Hippocampal formation (tissue), 2 donors: ENCODE measurements around the gene SLC35B2.
"Not testable (repeated sequence)": the region's sequence is repeated elsewhere in the genome, so short reads cannot be mapped to it uniquely, and the experiment has no call there.

Source experiments
- DNase-seq, 2 donors: peaks; one replicate each; lab custom pipeline; 2025; lab: John Stamatoyannopoulos, UW

The SLC35B2 gene

DNA sequence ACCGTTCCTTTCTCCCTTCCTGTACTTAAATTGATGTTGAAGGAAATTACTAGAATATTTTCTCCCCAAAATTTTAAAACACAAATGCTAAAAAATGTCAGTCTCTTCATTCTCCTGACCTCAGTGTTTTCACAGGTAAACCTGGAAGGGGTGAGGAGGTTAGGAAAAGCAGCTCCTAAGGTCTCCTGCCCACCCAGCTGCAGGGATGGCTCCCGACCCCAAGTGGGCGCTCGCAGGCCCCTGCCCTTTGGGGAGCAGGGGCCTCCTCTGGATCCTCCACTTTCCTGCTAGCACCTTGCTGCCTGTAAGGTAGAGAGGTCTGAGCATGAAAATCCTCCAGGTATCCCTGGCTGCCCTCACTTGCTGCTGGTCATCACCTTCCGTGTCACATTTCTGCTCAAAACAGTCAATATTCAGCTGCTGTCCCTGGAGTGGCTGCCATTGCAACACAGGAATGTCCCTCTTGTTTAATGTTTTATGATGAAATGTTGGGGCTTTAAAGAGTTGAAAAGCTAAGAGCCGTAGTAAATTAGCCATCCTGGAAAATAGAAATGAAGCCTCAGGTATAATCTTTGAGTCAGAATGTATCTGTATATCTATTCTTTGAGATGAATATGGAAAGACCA lies 21.3 kb downstream of the SLC35B2 start:
- DNase-seq, result no peak

DNA sequence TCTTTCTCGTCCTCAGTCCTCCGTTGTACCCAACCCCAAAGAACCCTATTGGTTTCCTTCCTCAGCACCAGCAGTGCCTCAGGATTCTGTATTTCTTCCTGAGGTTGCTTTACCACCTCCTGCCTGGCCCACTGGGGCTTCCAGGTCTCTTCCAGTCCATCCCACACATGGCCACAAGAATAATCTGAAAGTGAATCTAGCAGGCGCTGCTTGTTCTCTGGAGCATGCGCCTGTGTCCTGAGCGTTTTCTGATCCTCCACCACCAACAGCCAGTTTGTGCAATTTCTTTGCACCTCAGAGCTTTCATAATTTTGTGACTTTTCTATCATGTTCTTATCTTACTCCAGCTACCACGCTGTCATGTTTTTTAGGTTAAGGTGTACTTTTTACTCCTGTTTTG lies 22.1 kb downstream of the SLC35B2 start:
- no peak for DNase-seq

DNA sequence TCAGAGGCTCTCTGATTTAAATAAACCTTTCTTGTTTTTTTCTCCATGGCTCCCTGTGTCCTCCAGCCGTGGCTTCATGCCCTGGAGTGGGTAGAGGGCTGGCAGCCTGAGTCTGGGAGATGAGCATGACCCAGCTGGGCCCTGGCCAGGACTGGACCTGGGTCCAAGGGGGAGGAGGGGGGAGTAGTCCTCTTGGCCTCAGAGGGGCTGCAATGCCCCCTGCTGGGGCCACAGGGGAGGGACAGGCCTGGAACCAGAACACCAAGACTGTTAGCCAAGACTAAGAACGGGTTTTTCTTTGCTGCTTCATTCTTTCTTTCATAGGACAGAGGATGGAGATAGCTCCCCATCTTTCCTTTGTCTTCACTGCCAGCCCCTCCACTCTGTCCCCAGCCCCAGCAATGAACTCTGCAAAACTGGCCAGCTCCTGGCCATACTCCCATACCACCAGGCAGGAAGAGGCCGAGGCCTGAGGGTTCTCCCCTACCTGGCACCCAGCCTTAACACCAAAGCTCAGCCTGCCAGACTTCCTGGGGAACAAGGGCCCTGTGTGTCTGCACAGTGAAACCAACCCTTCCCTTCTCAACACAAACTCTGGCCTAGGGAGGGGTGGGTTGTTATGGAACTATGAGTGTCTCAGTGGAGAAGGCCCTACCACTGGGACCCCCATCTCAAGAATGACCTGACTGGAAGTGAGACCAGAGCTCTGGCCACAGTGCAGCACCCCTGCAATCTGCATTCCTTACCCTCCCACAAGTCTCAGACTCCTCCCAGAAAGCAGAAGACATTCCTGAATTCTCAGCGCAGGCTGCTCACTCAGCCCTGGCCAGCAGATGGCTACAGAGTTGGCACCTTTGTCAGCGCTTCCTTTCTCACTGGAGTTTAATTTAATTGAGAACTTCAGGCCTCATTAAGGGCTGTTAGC lies 23.0 kb downstream of the SLC35B2 start:
- DNase-seq, result peak; percentile 86 to 87

DNA sequence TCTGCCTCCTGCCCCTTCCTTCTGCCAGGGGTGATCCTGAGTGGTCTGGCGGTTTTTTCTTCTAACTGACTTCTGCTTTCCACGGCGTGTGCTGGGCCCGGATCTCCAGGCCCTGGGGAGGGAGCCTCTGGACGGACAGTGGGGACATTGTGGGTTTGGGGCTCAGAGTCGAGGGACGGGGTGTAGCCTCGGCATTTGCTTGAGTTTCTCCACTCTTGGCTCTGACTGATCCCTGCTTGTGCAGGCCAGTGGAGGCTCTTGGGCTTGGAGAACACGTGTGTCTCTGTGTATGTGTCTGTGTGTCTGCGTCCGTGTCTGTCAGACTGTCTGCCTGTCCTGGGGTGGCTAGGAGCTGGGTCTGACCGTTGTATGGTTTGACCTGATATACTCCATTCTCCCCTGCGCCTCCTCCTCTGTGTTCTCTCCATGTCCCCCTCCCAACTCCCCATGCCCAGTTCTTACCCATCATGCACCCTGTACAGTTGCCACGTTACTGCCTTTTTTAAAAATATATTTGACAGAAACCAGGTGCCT lies 23.7 kb downstream of the SLC35B2 start:
- no peak for DNase-seq

DNA sequence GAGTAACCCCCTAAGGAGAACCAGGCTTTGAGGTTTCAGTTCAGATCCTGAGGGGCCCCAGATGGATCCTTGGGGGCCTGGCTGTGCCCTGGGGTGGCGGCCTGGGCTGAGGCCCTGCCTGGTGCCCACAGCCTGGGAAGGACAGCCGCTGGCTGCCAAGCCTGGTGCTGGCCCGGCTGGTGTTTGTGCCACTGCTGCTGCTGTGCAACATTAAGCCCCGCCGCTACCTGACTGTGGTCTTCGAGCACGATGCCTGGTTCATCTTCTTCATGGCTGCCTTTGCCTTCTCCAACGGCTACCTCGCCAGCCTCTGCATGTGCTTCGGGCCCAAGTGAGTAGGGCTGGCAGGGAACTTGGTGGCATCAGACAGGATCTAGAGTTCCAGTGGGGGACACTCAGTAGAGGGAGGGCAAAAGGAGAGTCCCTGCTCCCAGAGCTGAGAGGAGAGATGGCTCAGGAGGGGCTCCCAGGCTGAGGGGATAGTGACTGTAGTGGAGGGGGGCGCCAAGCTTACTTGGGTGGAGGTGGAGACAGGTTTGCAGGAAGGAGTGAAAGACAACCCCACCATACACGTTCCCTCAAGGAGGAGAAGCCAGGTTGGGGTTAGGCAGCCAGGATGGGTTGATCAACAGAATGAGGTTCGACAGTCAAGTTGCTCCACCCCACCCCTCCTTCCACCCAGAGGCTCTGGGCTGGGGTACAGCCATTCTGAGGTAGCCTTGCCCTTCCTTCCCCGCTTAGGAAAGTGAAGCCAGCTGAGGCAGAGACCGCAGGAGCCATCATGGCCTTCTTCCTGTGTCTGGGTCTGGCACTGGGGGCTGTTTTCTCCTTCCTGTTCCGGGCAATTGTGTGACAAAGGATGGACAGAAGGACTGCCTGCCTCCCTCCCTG lies 24.4 kb downstream of the SLC35B2 start:
- no peak for DNase-seq

DNA sequence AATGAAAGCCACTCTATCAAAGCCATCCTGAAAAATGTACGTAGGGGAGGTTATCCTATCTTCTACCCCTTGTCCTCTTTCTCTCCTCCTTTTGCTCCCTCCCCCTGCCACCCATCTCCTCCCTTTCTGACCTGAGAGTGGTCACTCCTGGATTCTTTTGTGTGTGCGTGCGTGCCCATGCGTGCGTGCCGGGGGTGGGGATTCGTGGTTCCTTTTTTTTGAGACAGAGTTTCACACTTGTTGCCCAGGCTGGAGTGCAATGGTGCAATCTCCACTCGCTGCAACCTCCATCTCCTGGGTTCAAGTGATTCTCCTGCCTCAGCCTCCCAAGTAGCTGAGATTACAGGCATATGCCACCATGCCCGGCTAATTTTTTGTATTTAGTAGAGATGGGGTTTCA lies 25.9 kb downstream of the SLC35B2 start:
- DNase-seq, result not testable (repeated sequence)

DNA sequence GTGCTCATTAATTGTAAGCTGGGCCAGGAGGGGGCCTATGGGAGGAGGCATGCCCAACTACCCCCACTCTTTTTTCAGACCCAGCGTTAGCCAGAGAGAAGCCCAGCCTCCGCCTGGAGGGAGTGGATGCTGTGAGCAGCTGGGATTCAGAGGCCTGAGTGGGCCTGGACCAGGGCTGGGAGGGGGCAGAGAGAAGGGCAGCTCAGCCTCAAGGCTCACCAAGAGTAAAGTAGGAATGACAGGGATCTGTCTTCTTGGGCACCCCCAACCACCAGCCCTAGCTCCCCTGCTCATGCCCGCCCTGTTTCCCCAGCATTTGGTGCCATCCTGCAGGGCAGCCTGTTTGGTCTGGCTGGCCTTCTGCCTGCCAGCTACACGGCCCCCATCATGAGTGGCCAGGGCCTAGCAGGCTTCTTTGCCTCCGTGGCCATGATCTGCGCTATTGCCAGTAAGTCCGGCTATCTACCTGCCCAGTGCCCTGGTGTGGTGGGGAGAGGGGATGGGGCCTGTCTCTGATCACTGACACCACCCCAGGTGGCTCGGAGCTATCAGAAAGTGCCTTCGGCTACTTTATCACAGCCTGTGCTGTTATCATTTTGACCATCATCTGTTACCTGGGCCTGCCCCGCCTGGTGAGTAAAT lies 27.2 kb downstream of the SLC35B2 start:
- DNase-seq, result no peak

DNA sequence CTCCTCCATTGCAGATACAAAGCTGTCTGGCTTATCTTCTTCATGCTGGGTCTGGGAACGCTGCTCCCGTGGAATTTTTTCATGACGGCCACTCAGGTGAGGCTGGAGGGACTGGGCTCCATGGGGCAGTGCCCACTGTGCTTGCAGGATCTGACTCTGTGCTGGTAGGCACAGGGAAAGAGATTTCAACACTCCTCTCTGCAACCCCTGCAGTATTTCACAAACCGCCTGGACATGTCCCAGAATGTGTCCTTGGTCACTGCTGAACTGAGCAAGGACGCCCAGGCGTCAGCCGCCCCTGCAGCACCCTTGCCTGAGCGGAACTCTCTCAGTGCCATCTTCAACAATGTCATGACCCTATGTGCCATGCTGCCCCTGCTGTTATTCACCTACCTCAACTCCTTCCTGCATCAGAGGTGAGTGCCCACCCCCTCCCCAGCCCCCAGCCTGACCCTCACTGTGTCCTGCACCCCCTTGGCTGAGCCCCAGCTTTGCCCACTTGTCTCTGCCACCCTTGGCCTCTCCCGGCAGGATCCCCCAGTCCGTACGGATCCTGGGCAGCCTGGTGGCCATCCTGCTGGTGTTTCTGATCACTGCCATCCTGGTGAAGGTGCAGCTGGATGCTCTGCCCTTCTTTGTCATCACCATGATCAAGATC lies 27.8 kb downstream of the SLC35B2 start:
- no peak for DNase-seq

DNA sequence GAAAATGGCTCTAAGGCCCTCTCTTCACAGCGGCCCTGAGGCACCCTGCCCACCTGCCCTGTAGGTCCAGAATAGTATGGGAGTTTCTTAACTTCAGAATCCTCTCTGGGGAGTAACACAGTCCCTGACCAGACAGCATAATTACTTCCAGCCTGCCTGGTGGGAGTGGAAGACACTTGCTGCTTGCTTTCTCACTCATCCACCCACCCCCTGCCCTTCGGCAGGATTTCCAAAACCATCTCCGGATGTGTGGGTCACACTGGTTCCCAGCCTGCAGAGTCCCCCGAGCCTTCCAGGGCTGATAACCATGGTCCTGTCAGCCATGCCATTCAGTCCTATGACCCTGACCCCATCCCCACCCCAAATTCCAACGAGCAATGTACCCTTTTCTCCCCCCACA lies 28.5 kb downstream of the SLC35B2 start:
- no peak for DNase-seq

DNA sequence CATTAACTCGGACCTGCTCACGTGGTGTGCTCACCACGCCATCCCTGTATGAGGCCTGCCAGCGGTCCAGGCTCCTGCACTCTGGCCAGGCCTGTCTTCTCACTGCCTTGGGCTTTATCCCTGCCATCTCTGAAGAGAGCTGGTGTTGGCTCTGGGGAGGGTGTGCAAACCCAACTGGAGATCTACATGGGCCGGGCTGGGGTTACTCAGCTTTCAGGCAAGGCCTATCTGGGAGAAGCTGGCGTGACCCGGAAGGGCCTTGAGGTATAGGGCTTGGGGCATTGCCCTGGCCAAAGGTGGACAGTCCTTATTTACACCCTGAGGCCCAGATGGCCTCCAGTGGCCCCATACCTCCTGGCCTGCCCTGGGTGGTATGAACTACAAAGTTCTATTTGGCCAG lies 28.9 kb downstream of the SLC35B2 start:
- no peak for DNase-seq

DNA sequence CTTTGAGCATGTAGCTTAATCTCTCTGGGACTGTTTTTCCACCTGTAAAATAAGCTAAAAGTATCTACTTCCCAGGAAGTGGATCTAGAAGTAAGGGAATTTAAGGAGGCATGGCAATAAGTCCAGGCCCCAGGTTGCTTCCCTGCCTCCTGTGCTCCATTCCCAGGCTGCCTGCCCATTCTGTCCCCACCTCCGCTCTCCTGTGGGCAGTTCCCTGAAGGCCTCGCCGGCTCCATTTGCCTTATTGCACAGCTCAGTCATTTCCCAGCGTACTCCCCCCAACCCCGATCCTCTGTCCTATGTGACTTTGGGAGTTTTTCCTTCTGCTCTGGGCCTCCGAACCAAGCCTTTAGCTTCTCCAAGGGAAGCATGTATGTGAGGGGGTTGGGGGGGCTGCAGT lies 29.3 kb downstream of the SLC35B2 start:
- DNase-seq, result no peak

DNA sequence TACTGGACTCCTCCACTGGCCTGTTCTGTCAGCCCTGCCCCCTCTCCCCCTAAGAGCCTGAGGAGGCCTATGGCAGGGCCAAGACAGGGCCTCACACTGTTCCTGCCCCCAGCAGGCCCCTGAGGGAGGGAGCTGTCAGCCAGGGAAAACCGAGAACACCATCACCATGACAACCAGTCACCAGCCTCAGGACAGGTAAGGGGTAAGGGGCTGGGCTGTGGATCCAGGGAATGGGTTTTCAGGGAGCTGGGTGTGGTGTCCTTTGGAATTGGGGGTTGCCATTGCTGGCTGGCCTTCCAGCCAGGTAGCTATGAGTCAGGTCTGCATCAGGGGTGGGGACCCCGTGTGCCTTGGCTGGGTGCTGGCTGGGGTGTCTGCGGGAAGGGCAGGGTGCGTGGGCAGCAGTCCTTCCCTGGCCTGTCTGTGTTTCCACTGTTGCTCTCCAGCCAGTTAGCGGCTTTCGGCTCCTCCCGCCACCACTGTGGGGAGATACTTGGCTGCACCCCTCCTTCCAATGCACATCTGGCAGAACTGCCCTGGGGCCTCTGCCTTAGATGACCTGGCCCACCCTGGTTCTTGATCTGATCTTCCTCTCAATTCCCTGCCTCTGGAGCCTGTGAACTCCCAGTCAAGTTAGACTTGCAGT lies 30.1 kb downstream of the SLC35B2 start:
- DNase-seq, result no peak

DNA sequence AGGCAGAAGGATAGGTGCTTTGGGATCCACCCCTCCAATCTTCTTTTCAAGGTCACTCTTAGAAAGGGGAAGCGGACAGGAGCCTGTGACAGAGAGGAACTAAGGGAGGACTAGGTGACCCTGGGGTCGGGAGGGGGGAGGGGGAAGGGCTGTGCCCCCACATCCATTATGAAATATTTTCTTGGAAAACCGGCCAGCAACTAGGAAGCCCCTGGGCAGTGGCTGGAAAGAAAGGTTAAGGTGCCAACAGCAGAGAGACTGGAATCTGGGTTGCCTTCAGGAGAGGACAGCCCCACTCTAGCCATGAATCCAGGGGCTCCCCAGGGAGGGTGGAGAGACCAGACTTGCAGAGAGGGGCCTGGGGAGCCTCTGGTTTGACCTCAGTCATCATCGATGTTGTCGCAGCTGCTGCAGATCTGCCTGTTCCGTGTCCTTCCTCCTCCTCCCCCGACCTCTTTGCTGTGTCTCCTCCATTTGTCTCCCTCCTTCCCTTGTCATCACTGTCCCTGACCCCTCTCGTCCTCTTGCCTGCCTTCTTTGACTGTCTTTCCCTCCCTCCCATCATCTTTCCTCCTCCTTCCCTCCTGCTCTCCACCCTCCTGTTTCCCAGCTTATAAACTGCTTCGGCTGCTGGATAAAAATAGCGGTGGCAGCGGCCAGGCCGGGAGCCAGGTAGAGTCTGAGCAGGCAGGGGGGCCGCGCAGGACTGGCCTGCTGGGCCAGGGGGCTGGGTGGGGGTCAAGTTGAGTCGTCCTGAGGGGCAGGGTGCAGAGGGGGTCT lies 30.8 kb downstream of the SLC35B2 start:
- DNase-seq, result no peak

DNA sequence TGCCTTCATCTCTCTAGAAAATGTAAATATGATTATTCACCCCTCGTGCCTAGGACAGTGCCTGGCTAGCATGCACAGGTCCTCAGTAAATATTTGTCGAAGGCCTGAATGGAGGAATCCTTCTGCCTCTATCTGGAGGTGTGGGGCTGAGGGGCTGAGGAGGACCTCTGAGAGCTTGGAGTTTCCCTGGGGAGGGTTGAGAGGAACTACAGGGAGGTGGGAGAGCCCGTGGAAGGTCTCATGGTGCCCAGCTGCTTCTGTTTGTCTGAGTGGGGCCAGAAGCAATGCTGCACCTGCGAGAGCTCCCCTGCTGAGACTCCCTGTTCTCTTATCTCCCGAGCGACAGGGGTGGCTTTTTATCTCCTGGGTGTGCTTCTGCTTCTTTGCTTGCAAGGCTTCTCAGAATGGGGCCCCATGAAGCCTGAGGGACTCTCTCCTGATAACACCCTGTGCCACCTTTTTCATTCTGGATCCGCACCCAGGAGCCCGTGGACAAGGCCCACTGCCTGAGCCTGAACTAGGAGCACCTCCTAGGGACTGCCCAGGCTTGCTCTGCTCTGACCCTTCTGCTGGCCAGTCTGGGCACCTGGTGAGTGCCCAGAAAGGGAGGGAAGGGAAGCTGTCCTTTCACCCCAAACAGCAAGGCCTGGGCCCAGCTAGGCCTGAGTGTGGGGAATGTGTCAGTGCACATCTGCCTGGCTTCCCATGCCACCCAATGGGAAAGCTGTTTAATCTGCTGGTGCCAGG lies 31.6 kb downstream of the SLC35B2 start:
- DNase-seq, result no peak

DNA sequence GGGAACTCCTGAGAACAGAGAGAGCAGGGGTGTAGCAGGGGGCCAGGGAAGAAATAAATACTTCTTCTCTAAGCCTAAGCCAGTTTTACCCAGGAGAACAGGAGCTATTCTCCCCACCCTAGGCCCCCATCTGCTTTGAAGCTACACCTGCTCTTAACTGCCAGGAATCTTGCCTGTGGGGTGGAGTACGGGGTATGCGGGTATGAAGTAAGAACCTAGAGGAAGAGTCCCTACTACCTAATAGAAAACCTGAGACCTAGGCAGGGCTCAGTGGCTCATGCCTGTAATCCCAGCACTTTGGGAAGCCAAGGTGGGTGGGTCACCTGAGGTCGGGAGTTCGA lies 32.4 kb downstream of the SLC35B2 start:
- DNase-seq, result no peak

DNA sequence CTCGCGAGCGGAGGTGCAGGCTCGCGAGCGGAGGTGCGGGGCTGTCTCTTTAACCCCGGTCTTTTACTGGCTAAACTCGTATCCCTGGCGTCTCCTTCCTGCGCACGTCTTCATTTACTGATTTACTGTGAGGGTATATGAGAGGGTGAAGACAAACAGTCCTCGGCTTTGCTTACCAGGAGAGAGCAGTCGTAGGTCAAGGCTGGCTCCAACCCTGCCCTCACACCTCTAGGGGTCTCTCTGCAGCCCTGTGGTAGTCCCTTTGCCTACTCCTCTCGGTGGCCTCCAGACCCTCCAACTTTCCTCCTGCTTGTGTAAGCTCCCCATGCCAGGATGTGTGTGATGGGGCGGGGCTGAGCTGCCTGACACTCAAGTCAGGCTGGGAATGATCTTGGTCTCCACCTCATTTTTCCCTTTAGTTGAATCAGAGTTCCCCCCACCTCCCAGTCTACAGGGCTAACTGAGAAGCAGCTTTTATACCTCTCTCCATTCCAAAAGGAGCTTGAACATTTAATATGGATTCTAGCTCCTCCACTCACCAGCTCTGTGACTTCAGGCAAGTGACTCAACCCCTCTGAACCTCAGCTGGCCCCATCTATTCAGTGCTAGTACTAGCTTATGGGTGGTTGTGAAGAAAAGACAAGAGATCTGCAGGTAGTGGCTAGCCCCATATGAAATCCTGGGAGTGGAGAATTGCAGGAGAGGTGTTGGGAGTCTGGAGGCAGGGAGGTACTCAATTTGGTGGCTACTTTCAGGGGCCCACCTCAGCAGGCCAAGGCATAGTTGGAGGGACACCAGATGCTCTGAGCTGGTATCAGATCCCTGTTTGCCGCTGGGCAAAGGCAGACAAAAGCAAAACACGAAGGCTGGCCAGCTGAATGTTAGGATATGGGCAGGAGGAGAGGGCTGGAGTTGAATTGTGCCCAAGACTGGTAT lies 33.0 kb downstream of the SLC35B2 start:
- DNase-seq, result no peak

DNA sequence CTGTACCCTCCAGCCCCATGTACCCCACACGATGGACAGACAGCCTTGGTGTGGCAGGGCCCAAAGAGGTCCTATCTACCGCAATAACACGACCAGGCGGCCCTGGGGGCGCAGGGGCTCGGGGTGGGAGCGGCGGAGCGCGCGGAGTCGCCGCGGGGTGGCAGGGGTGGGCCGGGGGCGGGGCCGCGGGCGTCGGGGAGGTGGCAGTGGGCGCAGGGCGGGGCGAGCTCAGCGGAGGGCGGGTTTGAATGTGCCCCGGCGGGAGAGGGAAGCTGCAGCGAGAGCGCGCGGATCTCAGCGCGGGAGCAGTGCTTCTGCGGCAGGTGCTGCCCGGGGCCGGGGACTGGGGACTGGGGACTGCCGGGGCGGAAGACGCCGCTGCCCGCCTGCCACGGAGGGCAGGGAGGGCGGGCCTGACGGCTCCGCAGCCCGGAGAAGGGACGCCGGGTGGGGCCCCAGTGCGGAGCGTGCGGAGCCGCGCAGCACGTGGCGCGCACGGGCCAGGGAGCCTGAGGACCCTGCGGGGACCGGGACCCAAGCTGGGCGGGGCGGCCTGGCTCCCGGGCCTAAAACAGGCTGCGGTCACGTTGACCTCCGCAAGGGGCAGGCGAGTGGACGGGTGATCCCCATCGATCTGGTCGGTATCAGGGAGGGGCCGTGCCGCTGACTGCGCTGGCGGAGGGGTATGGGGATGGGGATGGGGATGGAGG lies 33.9 kb downstream of the SLC35B2 start, which contains the start of gene SLC29A1:
Gene SLC29A1, plus strand, starts transcription at position 277 of the 710 bp plus-strand sequence. CDS start 3,719 bp downstream, outside the sequence.
- peak; percentile 36 to 60 for DNase-seq
